Midbrain (tissue), 1 donor: ENCODE data around the gene HS3ST2.
"Not testable (repeated sequence)": the region's sequence is repeated elsewhere in the genome, so short reads cannot be mapped to it uniquely, and the experiment has no call there.

Experiments used
- DNase-seq: peaks from one replicate; lab custom pipeline; 2025; lab: John Stamatoyannopoulos, UW

The HS3ST2 gene

GRCh38 chr16:22933173-22933572, 119.2 kb downstream of the HS3ST2 start:
- no peak for DNase-seq

GRCh38 chr16:22934786-22935185, 120.8 kb downstream of the HS3ST2 start:
- no peak for DNase-seq

- DNase-seq = no peak
Observed at GRCh38 chr16:22937169-22937568, 123.2 kb downstream of the HS3ST2 start.

- no peak for DNase-seq
Observed at GRCh38 chr16:22938647-22939046, 124.7 kb downstream of the HS3ST2 start.

GRCh38 chr16:22939744-22940363, 125.9 kb downstream of the HS3ST2 start:
- DNase-seq = not testable (repeated sequence)

- no peak for DNase-seq
Observed at GRCh38 chr16:22941970-22942501, 128.1 kb downstream of the HS3ST2 start.

GRCh38 chr16:22942811-22943210, 128.8 kb downstream of the HS3ST2 start:
- no peak for DNase-seq

- DNase-seq = no peak
Observed at GRCh38 chr16:22945361-22945760, 131.4 kb downstream of the HS3ST2 start.

- DNase-seq = no peak
Observed at GRCh38 chr16:22946433-22946832, 132.5 kb downstream of the HS3ST2 start.

- DNase-seq = no peak
Observed at GRCh38 chr16:22948058-22948602, 134.2 kb downstream of the HS3ST2 start.

GRCh38 chr16:22948603-22949368, 134.8 kb downstream of the HS3ST2 start:
- DNase-seq = peak; percentile 33

GRCh38 chr16:22955461-22956070, 141.6 kb downstream of the HS3ST2 start:
- no peak for DNase-seq

- no peak for DNase-seq
Observed at GRCh38 chr16:22961206-22961605, 147.2 kb downstream of the HS3ST2 start.

GRCh38 chr16:22962905-22963304, 148.9 kb downstream of the HS3ST2 start:
- DNase-seq = no peak
